ENCODE results near the gene TAGAP.
"Not testable (repeated sequence)": the region's sequence is repeated elsewhere in the genome, so short reads cannot be mapped to it uniquely, and the experiment has no call there.

Gene TAGAP

DNA sequence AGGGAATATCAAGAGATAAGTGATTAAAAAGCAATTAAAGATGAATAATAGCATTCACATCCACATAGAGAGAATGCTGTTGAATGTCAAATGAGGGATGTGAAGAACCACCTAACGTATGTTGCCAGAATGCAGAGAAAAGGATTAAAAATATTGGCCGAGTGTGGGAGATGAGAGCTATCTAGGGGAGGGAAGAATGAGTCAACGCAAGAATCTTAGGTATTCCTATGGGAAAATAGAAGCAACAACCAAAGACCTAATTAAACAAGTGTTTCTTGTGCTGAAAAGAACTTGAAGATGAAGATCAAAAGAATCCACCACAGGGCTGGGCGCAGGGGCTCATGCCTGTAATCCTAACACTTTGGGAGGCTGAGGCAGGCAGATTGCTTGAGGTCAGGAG is 32.6 kb downstream of the TAGAP start:
- DNase-seq (ENCODE audit: low read depth in 2 of 2): no peak

DNA sequence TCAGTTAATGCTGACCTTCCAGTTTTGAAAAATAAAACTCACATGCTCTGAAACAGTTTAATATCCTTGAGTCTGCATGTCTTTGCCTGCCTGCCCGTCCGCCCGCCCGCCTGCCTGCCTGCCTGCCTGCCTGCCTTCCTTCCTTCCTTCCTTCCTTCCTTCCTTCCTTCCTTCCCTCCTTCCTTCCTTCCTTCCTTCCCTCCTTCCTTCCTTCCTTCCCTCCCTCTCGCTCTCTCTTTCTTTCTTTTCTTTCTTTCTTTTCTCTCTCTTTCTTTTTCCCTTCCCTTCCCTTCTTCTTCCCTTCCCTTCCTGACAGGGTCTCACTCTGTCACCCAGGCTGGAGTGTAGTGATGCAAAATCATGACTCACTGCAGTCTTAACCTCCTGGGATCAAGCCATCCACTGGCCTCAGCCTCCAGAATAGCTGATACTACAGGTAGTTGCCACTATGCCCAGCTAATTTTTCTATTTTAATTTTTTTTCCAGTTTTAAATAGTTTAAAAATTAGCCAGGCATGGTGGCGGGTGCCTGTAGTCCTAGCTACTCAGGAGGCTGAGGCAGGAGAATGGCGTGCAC is 34.7 kb downstream of the TAGAP start:
- DNase-seq (ENCODE audit: low read depth in 2 of 2): not testable (repeated sequence)

GRCh38 chr6:159008656-159009288 is 36.0 kb downstream of the TAGAP start:
- DNase-seq (ENCODE audit: low read depth in 2 of 2): no peak

- DNase-seq (ENCODE audit: low read depth in 2 of 2): no peak
Measured at GRCh38 chr6:159007510-159007909, 37.3 kb downstream of the TAGAP start.

DNA sequence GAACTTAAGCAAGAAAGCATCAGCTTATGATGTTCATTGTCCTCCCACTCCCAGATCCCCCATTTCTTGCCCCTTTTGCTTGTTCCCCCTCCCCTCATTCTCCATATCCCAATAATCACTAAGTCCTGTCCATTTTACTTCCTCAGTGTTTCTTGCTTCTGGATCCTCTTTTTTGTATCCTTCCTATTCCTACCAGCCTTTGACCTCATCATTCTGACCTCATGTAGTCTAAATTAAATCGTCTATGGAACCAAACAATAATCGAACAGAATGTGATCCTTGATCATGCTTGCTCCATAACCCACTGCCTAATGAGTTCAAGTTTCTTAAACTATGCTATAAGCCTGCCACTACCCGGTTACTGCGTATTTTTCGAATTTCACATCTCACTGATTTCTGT is 39.4 kb downstream of the TAGAP start:
- no peak for DNase-seq (ENCODE audit: low read depth in 2 of 2)

GRCh38 chr6:159004592-159004991 is 40.2 kb downstream of the TAGAP start:
- no peak for DNase-seq (ENCODE audit: low read depth in 2 of 2)

DNA sequence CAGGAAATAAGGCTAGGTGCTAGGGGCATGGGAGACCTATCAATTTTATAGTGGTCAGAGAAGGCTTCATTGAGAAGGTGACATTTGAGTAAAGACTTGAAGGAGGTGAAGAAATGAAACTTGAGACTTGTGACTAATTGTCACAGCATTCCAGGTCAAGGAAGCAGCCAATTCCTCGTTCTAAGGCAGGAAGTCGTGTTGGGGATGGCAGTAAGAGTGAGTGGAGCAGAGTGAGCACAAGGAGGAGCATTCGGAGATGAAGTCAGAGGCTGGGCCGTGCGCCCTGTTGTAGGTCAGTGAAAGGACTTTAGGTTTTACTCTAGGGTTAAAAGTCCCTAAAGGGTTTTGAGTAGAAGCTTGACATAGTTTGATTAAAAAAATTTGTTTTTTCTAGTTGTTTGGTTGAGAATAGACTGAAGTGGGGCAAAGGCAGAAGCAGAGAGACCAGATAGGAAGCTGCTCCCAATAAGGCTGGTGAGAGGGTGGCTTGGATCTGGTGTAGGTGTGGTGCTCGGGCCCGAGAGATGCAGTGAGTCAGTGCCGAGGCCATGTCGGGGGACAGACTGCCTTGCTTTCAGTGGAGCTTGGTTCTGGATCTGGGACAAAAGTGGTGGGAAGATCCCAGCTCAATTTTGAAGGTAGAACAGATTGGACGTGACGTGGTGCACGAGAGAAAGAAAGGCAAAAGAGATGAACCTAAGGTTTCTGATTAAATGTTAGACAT is 42.2 kb downstream of the TAGAP start:
- no peak for DNase-seq (ENCODE audit: low read depth in 2 of 2)

- DNase-seq (ENCODE audit: low read depth in 2 of 2): peak; percentile 87 to 92
Measured at GRCh38 chr6:158999666-159000403, 45.0 kb downstream of the TAGAP start, which contains the start of gene RSPH3. Gene RSPH3, minus strand, starts transcription at chr6:159000202. Its CDS starts 652 bp downstream, at chr6:158999550.

- DNase-seq (ENCODE audit: low read depth in 2 of 2): no peak
Measured at GRCh38 chr6:158999154-158999665, 45.6 kb downstream of the TAGAP start.

GRCh38 chr6:158996856-158997255 is 47.9 kb downstream of the TAGAP start:
- no peak for DNase-seq (ENCODE audit: low read depth in 2 of 2)

- DNase-seq (ENCODE audit: low read depth in 2 of 2): no peak
Measured at GRCh38 chr6:158993639-158994038, 51.2 kb downstream of the TAGAP start.

- DNase-seq (ENCODE audit: low read depth in 2 of 2): no peak
Measured at GRCh38 chr6:158991017-158991723, 53.6 kb downstream of the TAGAP start.

GRCh38 chr6:158989711-158990110 is 55.1 kb downstream of the TAGAP start:
- DNase-seq (ENCODE audit: low read depth in 2 of 2): not testable (repeated sequence)

DNA sequence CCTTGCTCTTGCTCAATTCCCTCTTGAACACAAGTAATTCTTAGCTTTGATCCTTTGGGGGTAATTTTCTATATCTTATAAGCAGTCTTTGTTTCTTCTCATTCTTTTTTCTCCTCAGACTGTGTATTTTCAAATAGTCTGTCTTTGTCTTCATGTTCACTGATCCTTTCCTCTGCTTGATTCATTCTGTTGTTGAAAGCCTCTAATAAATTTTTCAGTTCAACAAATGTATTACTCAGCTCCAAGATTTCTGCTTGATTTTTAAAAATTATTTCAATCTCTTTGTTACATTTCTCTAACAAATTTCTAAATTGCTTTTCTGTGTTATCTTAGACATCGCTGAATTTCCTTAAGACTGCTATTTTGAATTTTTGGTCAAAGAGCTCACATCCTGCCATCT is 56.3 kb downstream of the TAGAP start:
- DNase-seq (ENCODE audit: low read depth in 2 of 2): no peak

- no peak for DNase-seq (ENCODE audit: low read depth in 2 of 2)
Measured at GRCh38 chr6:158987657-158988056, 57.1 kb downstream of the TAGAP start.
